K562 (cell line): Measurements from ENCODE around the gene COX19.
"Not testable (repeated sequence)": the region's sequence is repeated elsewhere in the genome, so short reads cannot be mapped to it uniquely, and the experiment has no call there.

Experiments
- ELF4 ChIP-seq: fragments of 450-650 bp; formaldehyde crosslinking; IDR thresholded peaks from 2 replicates; pipeline ENCODE4 v1.4.0; 2022; ENCODE audit warnings: missing genetic modification characterization
- FIP1L1 ChIP-seq: fragments of 200-400 bp; formaldehyde crosslinking; IDR thresholded peaks from 2 replicates; pipeline ENCODE4 v1.6.1; 2018; ENCODE audit warnings: mild to moderate bottlenecking, low read depth, low read length; ENCODE audit not compliant: poor library complexity, severe bottlenecking
- MEF2D ChIP-seq: conservative IDR thresholded peaks from 2 replicates; pipeline ENCODE4 v1.6.1; 2016; ENCODE audit warnings: low read depth, missing genetic modification characterization, missing compliant biosample characterization
- POLR2A ChIP-seq: fragments of 450-650 bp; conservative IDR thresholded peaks from 2 replicates; pipeline ENCODE4 v1.6.1; 2016
- RAD21 ChIP-seq, 2 experiments: fragments of 250-450 bp in 1 of 2; fragments of 450-650 bp in 1 of 2; sonication (Bioruptor Pico) in 1 of 2; formaldehyde crosslinking in 1 of 2; IDR thresholded peaks in 1 of 2; conservative IDR thresholded peaks in 1 of 2; 2 replicates each; pipeline versions ENCODE4 v1.4.0 to v1.8.0; 2020 to 2022; ENCODE audit warnings: mild to moderate bottlenecking in 2 of 2, moderate library complexity in 1 of 2
- RBFOX2 ChIP-seq: fragments of 200-400 bp; formaldehyde crosslinking; IDR thresholded peaks from 2 replicates; pipeline ENCODE4 v1.6.1; 2017; ENCODE audit warnings: low read depth, mild to moderate bottlenecking, low read length, moderate library complexity
- TAF1 ChIP-seq: IDR thresholded peaks from 2 replicates; pipeline ENCODE4 v1.6.1; 2011; ENCODE audit warnings: mild to moderate bottlenecking, low read length, moderate library complexity; ENCODE audit not compliant: insufficient read depth, control insufficient read depth, severe bottlenecking; ENCODE audit errors: extremely low read depth
- TSHZ1 ChIP-seq: fragments of 250-450 bp; sonication (Bioruptor Pico); IDR thresholded peaks from 2 replicates; pipeline ENCODE4 v1.4.0; 2020; ENCODE audit warnings: mild to moderate bottlenecking, moderate library complexity
- ZBTB33 ChIP-seq: sonication (generic); formaldehyde crosslinking; IDR thresholded peaks from 2 replicates; pipeline ENCODE4 v1.8.1; 2023; ENCODE audit warnings: mild to moderate bottlenecking, missing genetic modification reagents

GRCh38 chr7:1002026-1002425 lies 26.7 kb upstream of the COX19 start:
- TF ChIP-seq ELF4 (CRISPR knock-in tag); ZBTB33 (CRISPR knock-in tag); RAD21 (CRISPR knock-in tag; conservative IDR thresholded peaks at IDR 0.05 in 1 of 2, IDR thresholded peaks at IDR 0.05 in 1 of 2); RBFOX2; POLR2A; TAF1; FIP1L1; TSHZ1; MEF2D: not testable (repeated sequence)
